GM18868 (cell line): ENCODE data around the gene KIAA2012.

ENCODE experiments used
- ATAC-seq: cut with Tn5 transposase; IDR thresholded peaks from one replicate; pipeline ENCODE4 v1.9.1; 2021; ENCODE audit warnings: mild to moderate bottlenecking, moderate library complexity; ENCODE audit not compliant: unreplicated experiment

The KIAA2012 gene

GRCh38 chr2:202147775-202148174 lies 74.7 kb downstream of the KIAA2012 start:
- ATAC-seq: no peak

GRCh38 chr2:202148515-202149154 lies 75.6 kb downstream of the KIAA2012 start:
- ATAC-seq: no peak

GRCh38 chr2:202149155-202149762 lies 76.2 kb downstream of the KIAA2012 start:
- no peak for ATAC-seq

GRCh38 chr2:202149936-202150335 lies 76.9 kb downstream of the KIAA2012 start:
- no peak for ATAC-seq

- no peak for ATAC-seq
These were observed 79.2 kb downstream of the KIAA2012 start for GRCh38 chr2:202152104-202152715.

GRCh38 chr2:202154613-202155012 lies 81.6 kb downstream of the KIAA2012 start:
- ATAC-seq: no peak

GRCh38 chr2:202157211-202157990 lies 84.3 kb downstream of the KIAA2012 start:
- no peak for ATAC-seq

- no peak for ATAC-seq
These were observed 85.7 kb downstream of the KIAA2012 start for GRCh38 chr2:202158796-202159195.

- no peak for ATAC-seq
These were observed 88.2 kb downstream of the KIAA2012 start for GRCh38 chr2:202161151-202161835.

- ATAC-seq: no peak
These were observed 91.4 kb downstream of the KIAA2012 start for GRCh38 chr2:202164411-202164810.

GRCh38 chr2:202165208-202165607 lies 92.2 kb downstream of the KIAA2012 start:
- ATAC-seq: no peak

GRCh38 chr2:202165945-202166344 lies 92.9 kb downstream of the KIAA2012 start:
- ATAC-seq: no peak

GRCh38 chr2:202169131-202169530 lies 96.1 kb downstream of the KIAA2012 start:
- ATAC-seq: no peak

GRCh38 chr2:202169832-202170424 lies 96.9 kb downstream of the KIAA2012 start:
- no peak for ATAC-seq

- ATAC-seq: no peak
These were observed 98.3 kb downstream of the KIAA2012 start for GRCh38 chr2:202171241-202171825.

GRCh38 chr2:202172439-202173211 lies 99.6 kb downstream of the KIAA2012 start:
- peak; percentile 80 for ATAC-seq

- ATAC-seq: no peak
These were observed 105.4 kb downstream of the KIAA2012 start for GRCh38 chr2:202178346-202178958.

GRCh38 chr2:202184557-202184956 lies 111.5 kb downstream of the KIAA2012 start:
- no peak for ATAC-seq

GRCh38 chr2:202185156-202185555 lies 112.1 kb downstream of the KIAA2012 start:
- ATAC-seq: no peak
